IPS-18a (cell line): ENCODE data around the gene DNAH1.
"Not testable (repeated sequence)": the region's sequence is repeated elsewhere in the genome, so short reads cannot be mapped to it uniquely, and the experiment has no call there.

Experiments
- H3K27ac ChIP-seq: one replicate; pipeline ENCODE4 v1.5.1; 2013; ENCODE audit warnings: low read length
- H3K27me3 ChIP-seq: one replicate; pipeline ENCODE4 v1.6.1; 2013; ENCODE audit warnings: mild to moderate bottlenecking, low read length; ENCODE audit not compliant: control insufficient read depth, insufficient read depth
- H3K36me3 ChIP-seq: one replicate; pipeline ENCODE4 v1.6.1; 2013; ENCODE audit warnings: low read depth, low read length; ENCODE audit not compliant: control insufficient read depth
- H3K4me1 ChIP-seq: one replicate; pipeline ENCODE4 v1.6.1; 2013; ENCODE audit warnings: low read depth, low read length; ENCODE audit not compliant: control insufficient read depth
- H3K4me3 ChIP-seq: one replicate; pipeline ENCODE4 v1.5.1; 2013; ENCODE audit warnings: low read length
- H3K9ac ChIP-seq: one replicate; pipeline ENCODE4 v1.6.1; 2013; ENCODE audit warnings: mild to moderate bottlenecking, low read length, moderate library complexity
- H3K9me3 ChIP-seq: one replicate; pipeline ENCODE4 v1.6.1; 2013; ENCODE audit warnings: low read depth, low read length; ENCODE audit not compliant: control insufficient read depth

Gene DNAH1

DNA sequence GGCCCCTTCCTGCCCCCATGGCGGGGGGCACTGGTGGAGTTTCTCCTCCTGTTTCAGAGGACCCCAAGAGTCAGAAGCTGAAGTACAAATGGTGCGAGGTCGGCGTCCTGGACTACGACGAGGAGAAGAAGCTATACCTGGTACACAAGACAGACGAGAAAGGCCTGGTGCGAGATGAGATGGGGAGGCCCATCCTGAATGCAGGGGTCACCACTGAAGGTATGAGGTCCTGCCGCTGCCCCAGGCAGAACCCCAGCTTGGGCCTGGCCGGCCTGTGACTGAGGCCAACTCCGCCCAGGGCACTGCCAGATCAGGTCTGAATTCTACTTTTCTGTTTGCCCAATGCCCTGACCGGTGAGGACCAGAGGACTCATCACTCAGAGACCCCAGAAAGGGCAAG, 15.0 kb downstream of the DNAH1 start:
- no peaks in the 10 kb centered on the region for H3K9me3 ChIP-seq
- H3K27me3 ChIP-seq, result no peaks in the 10 kb centered on the region
- no peaks in the 10 kb centered on the region for H3K4me1 ChIP-seq
- H3K36me3 ChIP-seq, result no peaks in the 10 kb centered on the region
- H3K4me3 ChIP-seq, result no peak overlapping the region
- no peak overlapping the region for H3K9ac ChIP-seq
- H3K27ac ChIP-seq, result no peak overlapping the region

DNA sequence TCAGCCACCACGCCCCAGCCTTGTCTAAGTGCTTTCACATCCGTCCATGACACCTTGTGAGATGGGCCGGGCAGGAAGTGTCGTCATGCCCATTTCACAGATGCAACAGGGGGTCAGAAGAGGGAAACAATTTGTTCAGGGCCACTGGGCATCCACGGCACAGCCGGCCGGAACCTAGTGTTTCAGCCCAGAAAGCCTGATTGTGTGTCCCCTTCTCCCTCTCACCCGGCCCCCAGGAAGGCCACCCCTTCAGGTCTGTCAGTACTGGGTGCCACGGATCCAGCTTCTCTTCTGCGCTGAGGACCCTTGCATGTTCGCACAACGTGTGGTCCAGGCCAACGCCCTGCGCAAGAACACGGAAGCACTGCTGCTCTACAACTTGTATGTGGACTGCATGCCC, 15.8 kb downstream of the DNAH1 start:
- Histone ChIP-seq H3K4me1 (no peaks in the 10 kb centered on the region), H3K9ac (no peak overlapping the region), H3K27ac (no peak overlapping the region), H3K4me3 (no peak overlapping the region), H3K36me3 (no peaks in the 10 kb centered on the region), H3K27me3 (no peaks in the 10 kb centered on the region), H3K9me3 (no peaks in the 10 kb centered on the region)

DNA sequence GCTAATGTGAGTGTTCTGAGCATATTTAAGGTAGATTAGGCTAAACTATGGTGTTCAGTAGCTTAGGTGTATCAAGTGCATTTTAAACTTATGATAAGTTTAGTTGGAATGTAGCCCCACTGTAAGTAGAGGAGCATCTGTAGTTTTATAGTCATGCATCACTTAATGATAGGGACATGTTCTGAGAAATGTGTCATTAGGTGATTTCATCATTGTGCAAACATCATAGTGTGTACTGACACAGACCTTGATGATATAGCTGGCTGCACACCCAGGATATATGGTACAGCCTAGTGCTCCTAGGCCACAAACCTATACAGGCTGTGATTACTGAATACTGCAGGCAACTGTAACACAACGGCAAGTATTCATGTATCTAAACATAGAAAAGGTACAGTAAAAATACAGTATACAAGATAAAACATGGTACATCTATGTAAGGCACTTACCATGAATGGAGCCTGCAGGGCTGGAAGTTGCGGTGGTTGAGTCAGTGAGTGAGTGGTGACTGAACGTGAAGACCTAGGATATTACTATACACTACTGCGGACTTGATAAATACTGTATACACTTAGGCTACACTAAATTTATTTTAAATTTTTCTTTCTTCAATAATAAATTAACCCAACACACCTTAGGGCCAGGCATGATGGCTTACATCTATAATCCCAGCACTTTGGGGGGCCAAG, 17.9 kb downstream of the DNAH1 start:
- Histone ChIP-seq H3K27me3 (no peaks in the 10 kb centered on the region), H3K9ac (no peak overlapping the region)

DNA sequence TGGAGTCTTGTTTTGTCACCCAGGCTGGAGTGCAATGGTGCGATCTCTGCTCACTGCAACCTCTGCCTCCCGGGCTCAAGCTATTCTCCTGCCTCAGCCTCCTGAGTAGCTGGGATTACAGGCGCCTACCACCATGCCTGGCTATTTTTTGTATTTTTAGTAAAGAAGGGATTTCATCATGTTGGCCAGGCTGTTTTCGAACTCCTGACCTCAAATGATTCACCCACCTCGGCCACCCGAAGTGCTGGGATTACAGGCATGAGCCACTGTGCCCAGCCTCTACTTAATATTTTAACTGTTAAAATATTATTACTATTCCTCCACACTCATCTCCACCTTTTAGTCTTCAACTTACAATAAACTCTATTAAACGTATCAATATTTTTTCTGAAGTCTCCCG, 22.0 kb downstream of the DNAH1 start:
- H3K27me3 ChIP-seq, H3K27ac ChIP-seq, H3K9ac ChIP-seq, H3K4me1 ChIP-seq, H3K36me3 ChIP-seq, H3K9me3 ChIP-seq, H3K4me3 ChIP-seq: not testable (repeated sequence)

More for the DNA sequence above, 17.9 kb downstream of the DNAH1 start:
- Histone ChIP-seq H3K4me3 (no peak overlapping the region), H3K9me3 (no peaks in the 10 kb centered on the region), H3K27ac (no peak overlapping the region), H3K4me1 (no peaks in the 10 kb centered on the region), H3K36me3 (no peaks in the 10 kb centered on the region)

DNA sequence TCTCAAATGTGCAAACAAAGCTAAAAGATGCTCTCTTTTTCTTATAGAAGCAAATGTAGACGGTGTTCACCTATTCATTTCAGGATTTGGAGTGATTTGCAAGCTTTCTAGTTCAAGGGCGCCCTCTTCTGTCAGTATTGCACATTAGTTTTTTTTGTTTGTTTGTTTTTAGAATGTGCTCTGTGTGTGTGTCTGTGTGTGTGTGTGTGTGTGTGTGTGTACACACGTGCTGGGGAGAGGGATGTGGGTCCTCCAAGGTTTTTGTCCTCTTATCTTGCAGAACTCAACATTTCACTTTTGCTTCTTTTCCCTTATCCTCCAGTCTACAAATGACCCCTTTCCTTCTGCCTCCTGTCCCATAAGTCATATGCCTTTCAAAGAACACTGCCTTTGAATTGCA, 23.5 kb downstream of the DNAH1 start:
- H3K9ac ChIP-seq, result no peak overlapping the region
- H3K9me3 ChIP-seq, result no peaks in the 10 kb centered on the region
- H3K27ac ChIP-seq, result no peak overlapping the region
- H3K27me3 ChIP-seq, result no peaks in the 10 kb centered on the region
- no peaks in the 10 kb centered on the region for H3K36me3 ChIP-seq
- no peaks in the 10 kb centered on the region for H3K4me1 ChIP-seq
- H3K4me3 ChIP-seq, result no peak overlapping the region

DNA sequence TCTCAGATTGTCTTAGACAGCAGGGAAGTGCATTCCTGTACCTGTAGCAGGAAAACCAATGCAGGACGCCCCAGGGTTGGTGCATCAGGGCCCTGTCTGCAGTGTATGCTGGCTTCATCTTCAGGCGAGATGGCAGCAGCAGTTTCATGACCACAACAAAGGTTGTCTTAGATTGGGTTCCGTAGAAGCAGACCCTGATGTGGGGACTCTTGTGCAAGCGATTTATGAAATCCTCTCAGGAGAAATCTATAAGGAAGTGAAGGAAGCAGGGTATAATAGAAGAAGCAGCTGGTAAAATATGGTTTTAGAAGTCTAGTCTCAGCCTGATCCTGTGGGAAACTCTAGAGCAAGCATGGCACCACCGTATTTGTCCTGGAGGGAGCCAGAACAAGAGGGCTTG, 25.0 kb downstream of the DNAH1 start:
- Histone ChIP-seq H3K9me3 (no peaks in the 10 kb centered on the region), H3K9ac (no peak overlapping the region), H3K4me3 (no peak overlapping the region), H3K27me3 (no peaks in the 10 kb centered on the region), H3K36me3 (no peaks in the 10 kb centered on the region), H3K27ac (no peak overlapping the region), H3K4me1 (no peaks in the 10 kb centered on the region)

DNA sequence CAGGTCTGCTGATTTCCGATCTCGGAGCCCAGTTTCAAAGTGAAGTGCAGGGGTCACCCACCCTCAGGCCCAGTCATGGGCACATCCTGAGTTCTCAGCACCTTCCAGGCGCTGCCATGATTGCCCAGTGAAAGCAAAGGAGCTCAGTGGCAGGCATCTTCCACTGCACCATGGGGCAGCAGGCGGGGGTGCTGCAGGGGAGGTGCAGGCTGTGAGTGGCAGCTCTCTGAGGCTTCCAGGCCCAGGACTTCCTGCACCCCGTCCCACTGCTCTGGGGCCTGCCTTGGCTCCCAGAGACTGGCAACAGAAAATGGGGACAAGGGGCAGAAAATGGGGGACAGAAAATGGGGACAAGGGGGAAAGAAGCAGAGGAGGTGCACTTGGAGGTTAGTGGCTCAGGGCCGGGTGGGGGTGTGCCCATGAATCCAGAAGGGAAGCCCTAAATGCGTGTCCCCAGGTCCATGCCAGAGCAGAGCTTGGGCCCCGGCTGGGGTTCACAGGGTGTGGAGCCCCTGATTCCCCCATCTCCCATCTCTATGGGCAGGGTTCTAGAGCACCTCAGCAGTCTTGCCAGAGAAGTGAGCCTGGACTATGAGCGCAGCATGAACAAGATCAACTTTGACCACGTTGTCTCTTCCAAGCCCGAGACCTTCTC, 28.0 kb downstream of the DNAH1 start:
- no peaks in the 10 kb centered on the region for H3K9me3 ChIP-seq
- no peak overlapping the region for H3K4me3 ChIP-seq
- H3K36me3 ChIP-seq, result no peaks in the 10 kb centered on the region
- no peak overlapping the region for H3K9ac ChIP-seq
- H3K27ac ChIP-seq, result no peak overlapping the region
- H3K4me1 ChIP-seq, result no peaks in the 10 kb centered on the region
- no peaks in the 10 kb centered on the region for H3K27me3 ChIP-seq

DNA sequence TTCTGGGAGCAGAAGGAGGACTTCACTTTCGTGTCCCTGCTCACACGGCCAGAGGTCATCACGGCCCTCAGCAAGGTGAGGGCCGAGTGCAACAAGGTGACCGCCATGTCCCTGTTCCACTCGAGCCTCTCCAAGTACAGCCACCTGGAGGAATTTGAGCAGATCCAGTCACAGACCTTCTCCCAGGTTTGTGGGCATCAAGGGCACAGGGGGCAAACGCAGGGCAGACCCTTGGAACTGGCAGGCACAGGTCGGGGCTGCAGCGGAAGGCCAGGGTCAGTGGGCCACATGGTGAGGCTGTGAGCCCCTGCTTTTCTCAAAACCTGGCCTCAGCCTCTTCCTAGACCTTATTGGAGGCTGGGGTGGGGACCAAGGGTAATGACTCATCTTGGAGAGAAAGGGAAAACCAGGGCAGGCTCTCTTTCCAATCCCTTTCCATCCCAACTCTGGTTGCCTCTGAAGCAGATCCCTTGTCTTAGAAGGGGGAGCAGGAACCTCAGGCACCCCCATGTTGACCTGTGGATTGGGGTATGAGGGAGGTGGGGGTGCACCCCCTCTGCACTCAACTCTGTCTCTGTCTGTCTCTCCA, 29.5 kb downstream of the DNAH1 start:
- Histone ChIP-seq H3K27me3 (no peaks in the 10 kb centered on the region), H3K9me3 (no peaks in the 10 kb centered on the region), H3K36me3 (no peaks in the 10 kb centered on the region), H3K4me1 (no peaks in the 10 kb centered on the region), H3K9ac (no peak overlapping the region), H3K27ac (no peak overlapping the region), H3K4me3 (no peak overlapping the region)

DNA sequence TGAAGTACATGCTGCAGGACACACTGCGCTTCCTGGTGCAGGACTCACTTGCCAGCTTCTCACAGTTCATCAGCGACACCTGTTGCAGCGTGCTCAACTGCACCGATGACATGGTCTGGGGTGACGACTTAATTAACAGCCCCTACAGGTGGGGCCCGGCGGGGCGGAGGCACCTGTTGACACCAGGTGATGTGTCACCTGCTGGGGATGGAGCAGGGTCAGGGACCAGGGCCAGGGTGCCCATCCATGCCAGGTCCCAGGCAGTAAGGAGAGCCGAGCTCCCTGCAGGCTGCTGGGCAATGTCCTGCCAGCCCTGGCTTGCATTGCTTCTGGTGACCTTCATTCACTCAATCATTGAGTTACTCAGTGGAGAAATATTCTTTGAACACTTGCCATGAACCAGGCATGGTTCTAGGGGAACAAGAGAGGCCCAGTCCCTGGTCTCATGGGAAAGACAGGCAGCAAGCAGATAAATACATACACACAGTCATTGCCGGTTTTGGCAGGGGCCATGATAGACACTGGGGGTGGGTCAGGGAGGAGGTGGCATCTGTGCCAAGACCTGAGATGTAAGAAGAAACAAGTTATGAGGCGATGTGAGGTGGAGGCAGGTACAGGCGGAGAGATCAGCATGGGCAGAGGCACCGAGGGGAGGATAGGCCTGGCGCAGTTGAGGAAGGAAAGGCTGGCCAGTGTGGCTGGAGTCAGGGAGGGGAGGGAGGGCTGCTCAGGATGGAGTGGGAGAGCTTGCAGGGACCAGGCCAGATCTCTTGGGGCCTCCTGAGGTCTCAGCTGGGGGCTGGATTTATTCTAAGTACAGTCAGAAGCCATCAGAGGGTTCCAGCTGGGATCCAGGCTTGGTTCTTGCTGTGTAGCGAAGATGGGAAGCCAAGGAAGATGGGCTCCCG, 30.8 kb downstream of the DNAH1 start:
- no peaks in the 10 kb centered on the region for H3K9me3 ChIP-seq
- H3K4me1 ChIP-seq, result no peaks in the 10 kb centered on the region
- H3K27me3 ChIP-seq, result no peaks in the 10 kb centered on the region
- no peak overlapping the region for H3K9ac ChIP-seq
- no peak overlapping the region for H3K27ac ChIP-seq
- H3K36me3 ChIP-seq, result no peaks in the 10 kb centered on the region
- no peak overlapping the region for H3K4me3 ChIP-seq

DNA sequence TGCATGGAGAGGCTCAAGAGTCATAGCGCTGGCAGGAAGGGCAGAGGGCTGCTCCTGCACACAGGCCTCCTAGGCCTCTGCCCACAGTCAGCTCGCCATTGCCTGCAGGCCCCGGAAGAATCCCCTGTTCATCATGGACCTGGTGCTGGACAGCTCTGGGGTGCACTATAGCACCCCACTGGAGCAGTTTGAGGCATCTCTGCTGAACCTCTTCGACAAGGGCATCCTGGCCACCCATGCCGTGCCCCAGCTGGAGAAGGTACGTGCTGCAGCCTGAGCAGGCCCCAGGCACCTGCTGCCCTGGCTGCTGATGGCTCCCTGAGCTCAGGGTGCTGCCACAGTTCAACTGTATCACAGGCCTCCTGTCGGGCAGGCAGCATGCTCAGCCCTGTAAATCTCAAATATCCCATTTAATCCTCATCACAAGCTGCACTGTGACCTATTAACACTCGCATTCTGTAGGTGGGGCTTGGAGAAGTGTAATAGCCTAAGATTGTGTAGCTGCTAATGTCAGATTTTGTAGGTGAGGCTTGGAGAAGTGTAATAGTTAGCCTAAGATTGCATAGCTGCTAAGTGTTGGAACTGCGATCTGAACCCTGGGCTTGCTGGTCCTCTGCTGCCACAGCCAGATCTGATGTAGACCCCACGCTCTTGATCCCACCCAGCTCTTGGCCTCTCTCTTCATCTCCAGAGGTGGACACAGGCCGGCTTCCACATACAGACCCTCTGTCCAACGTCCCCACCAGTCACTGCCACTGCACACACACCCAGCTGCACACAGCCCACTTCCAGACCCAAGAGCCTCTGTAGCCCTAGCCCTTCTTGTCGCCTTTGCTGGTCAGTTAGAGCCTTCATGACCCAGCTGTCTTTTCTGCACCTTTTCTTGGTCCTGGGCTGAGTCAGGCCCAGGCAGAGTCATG, 31.9 kb downstream of the DNAH1 start:
- H3K9me3 ChIP-seq, result no peaks in the 10 kb centered on the region
- no peaks in the 10 kb centered on the region for H3K36me3 ChIP-seq
- H3K27ac ChIP-seq, result no peak overlapping the region
- H3K4me3 ChIP-seq, result no peak overlapping the region
- H3K4me1 ChIP-seq, result no peaks in the 10 kb centered on the region
- H3K27me3 ChIP-seq, result no peaks in the 10 kb centered on the region
- no peak overlapping the region for H3K9ac ChIP-seq

DNA sequence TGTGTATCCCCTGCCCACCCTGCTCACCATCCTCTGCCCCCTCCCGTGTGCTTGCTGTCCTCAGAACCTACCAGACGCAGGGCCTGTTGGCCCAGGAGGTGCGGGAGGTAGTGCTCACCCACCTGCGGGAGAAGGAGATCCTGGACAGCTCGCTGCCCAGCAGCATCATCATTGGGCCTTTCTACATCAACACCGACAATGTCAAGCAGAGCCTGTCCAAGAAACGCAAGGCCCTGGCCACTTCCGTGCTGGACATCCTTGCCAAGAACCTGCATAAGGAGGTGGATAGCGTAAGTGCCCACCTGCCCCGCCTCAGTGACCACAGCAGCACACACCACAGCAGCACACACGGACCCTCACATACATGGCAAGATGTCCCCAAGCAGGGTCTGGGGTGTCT, 33.0 kb downstream of the DNAH1 start:
- no peaks in the 10 kb centered on the region for H3K27me3 ChIP-seq
- no peak overlapping the region for H3K4me3 ChIP-seq
- no peaks in the 10 kb centered on the region for H3K36me3 ChIP-seq
- no peaks in the 10 kb centered on the region for H3K4me1 ChIP-seq
- H3K9me3 ChIP-seq, result no peaks in the 10 kb centered on the region
- H3K9ac ChIP-seq, result no peak overlapping the region
- no peak overlapping the region for H3K27ac ChIP-seq
